Ammon's horn (tissue), 1 donor: ENCODE measurements around the gene TULP1.

ENCODE experiments used
- DNase-seq: peaks from one replicate; pipeline ENCODE4 v3.0.0-alpha.2; 2016; ENCODE audit warnings: low spot score

TULP1 gene

DNA sequence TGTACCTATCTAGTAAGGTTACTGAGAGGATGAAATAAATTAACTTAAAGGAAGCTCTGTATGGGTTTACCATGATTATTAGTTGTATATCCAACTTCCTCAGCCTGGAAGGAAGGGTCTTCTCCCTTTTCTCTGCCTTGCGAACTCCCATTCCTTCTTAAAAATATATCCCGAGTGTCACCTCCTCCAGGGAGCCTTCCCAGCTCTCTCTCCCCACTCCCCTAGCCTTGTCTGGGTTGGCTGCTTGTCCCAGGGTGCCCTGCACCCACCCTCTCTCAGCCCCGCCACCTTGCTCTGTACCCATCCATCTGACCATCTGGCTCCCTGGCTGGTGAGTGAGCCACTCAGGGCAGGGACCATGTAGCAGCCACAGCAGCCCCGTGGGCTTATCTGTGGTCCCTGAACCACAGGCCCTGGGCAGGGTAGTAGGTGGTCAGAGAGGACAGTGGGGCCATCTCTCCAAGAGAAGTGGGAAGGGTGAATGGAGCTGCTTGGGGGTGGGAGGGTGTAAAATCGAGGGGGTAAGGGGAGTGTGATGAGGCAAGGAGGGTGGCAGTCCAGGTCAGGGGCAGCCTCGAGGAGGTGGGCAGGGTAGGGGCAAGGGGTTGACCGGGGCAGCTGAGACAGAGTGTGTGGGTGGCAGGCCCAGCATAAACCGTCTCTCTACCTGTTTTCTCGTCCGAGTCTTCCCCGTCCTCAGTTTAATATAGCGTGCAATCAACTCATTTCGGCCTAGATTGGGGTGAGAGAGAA is 28.6 kb downstream of the TULP1 start:
- DNase-seq: no peak

DNA sequence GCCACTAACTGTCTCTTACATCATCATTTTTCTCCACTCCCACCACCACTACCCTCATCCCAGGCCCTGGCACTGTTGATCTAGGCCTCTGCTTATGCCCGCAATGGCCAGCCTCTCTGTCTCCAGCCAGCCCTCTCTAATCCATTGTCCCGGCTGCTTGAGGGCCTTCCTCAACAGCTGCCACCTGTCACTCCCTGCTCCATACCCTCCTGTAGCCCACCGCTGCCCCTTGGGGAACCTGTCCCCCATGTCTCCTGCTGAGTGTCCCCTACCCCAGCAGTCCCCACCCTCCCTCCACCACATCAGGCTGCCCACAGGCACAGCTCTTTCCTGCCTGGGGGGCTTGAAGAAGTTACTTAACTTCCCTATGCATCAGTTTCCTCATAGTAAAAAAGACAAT is 29.2 kb downstream of the TULP1 start:
- no peak for DNase-seq

DNA sequence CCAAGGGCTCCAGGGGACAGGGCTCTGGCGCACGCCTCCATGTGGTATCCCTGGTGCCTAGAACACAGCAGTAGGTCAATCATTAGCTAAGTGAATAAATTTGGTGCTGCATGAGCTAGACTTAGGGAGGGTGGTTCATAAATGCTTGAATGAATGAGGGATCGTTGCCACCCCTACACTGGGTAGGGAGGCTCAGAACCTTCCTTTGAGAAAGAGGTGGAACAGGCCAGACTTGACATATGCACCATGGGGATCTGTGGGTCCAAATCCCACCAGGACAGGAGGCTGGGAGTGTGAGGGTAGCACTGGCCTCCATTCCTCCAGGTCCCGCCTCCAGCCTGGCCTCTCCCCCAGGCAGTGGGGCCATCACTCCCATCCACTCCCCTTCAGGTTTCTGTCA is 29.6 kb downstream of the TULP1 start:
- no peak for DNase-seq

DNA sequence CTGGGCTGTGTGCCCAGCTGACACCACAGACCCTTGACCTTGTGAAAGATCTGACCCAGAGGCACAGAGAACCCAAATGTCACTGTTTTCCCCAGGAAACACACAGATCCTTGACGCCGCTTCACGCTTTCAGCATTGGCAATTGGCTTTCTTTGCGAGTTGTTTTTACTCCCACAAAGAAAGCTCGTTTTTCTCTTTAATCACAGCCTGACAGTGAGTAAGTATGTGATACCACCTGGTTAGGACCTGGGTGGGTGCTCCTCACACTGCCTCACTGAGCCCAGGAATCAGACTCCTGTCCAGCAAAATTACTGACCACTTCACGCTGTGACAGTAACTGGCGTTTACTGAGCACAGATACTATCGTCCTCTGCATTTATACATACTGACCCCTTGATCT is 31.5 kb downstream of the TULP1 start:
- no peak for DNase-seq

GRCh38 chr6:35480176-35480575 is 32.5 kb downstream of the TULP1 start:
- no peak for DNase-seq

- DNase-seq: no peak
Observed at GRCh38 chr6:35478259-35478658, 34.4 kb downstream of the TULP1 start.

- no peak for DNase-seq
Observed at GRCh38 chr6:35477551-35478179, 35.0 kb downstream of the TULP1 start.

DNA sequence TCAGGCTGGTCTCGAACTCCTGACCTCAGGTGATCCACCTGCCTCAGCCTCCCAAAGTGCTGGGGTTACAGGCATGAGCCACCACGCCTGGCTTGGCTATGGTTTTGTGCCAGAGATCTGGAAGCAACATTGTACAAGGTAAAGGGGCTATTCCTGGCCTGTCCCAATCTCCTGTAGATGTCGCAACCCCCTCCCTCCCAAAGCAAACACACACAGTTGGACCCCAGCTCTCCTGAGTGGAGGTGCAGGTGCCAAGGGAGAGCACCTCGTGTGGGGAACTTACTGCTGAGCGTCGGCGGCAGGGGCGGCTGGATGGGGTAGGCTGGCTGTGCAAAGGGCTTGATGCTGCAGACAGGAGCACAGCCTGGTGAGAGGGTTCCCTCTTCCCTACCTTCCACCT is 35.7 kb downstream of the TULP1 start:
- no peak for DNase-seq

- no peak for DNase-seq
Observed at GRCh38 chr6:35476004-35476403, 36.7 kb downstream of the TULP1 start.

- DNase-seq: no peak
Observed at GRCh38 chr6:35475573-35475972, 37.1 kb downstream of the TULP1 start.

DNA sequence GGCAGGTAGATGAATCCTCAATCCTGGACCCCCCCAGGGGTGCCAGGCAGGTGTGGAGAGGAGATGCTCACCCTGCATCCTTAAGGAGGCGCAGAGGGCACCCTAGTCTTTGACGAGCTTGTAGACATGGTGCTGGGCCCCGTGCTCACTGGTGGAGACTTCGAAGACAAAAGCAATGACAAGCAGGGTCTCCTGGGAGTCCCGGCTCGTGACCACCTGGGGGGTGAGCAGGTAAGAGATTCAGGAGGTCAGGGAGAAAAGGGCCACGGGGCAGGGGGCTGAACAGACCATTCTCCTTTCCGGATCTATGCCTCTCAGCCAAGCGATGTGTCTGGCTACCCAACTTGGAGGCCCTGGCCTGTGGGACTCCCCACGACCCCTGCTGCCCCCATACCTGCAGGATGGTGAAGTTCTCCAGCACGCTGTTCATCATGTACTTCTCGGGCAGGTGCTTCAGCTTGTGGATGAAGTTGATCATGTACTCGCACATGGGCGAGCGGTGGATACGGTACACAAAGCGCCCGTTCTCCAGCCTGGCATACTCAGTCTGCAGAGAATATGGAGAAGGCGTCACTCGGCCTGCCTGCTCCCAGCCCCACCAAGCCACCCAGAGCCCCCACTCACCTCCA is 37.6 kb downstream of the TULP1 start:
- no peak for DNase-seq

DNA sequence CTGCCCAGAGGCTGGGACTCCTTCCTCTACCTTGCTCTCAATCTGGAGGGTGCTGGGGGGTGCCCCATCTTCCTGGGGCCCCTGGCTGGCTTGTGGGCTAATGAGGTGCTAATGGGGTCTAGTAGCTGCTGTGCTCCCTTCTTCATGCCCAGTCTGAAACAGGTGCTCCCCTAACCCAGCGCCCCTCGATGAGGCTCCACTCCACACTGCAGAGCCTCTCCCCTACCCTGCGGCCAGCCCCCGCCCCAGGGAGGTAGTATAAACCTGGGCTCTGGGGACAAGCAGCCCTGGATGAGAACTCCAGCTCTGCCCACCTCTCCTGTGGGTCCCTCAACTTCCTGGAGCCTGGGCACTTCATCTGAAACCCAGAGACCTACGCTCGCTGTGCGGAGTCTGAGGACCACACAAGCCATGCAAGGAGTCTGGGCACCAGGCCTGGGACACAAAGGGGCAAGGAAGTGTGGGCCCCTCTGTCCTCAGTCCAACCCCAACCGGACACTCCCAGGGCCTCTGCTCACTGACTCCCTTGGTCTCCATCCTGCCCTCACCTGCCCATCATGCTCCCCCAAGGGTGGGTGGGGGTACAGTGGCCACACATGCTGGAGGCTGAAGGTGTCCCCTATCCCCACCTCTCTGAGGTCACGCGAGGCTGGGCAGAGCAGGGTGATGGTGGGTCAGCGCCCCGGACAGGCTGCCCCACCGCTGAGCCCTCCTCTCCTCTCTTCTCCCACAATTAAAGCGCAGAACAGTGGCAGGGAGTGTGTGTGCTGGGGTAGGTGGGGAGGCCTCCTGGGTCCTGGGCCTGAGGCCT is 38.4 kb downstream of the TULP1 start:
- no peak for DNase-seq

DNA sequence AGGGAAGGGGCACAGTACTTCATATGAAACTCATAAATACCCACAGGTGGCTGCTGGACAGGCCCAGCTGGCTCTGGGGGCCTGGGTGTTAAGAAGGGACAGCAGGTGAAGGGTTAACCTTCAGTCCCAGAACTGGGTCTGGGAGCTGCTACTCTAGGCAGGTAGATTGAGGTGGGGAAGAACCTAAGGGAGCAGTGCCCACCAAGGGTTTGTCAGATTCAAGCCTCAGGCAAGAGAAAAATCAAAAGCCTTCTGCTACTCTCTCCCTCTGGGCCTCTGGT is 38.9 kb downstream of the TULP1 start:
- no peak for DNase-seq

DNA sequence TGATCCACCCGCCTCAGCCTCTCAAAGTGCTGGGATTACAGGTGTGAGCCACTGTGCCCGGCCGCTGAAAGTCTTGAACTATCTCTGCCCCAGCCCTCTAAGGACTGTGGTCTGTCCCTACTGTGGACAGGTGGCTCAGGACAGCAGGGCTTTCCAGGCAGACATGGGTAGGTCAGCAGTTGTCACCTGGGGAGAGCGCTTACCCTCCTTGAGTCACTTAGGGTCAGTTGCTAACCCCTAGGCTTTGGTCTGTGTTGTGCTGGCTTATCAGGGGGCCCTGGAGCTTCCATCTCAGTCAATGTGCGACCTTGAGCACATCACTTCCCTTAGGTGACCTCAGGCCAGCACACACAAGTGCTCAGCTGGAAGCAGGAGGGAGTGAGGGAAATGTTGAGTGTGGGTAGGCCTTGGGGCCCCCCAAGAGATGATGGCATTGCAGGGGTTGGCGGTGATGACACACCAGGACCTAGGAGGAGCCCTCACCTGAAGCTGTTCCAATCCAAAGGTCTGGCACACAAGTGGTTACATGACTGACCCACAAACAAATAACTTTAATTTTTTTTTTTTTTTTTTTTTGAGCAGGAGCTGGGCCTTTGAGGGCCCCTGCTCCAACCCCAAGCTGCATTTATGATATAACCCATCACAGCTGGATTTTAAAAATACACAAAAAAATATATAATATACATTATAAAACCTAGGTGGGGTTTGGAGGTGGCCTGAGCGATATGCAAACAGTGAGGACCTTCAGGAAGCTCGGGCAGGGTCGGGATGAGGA is 39.4 kb downstream of the TULP1 start:
- DNase-seq: no peak

- no peak for DNase-seq
Observed at GRCh38 chr6:35471836-35472345, 40.8 kb downstream of the TULP1 start.

GRCh38 chr6:35470663-35471120 is 42.0 kb downstream of the TULP1 start:
- DNase-seq: no peak

DNA sequence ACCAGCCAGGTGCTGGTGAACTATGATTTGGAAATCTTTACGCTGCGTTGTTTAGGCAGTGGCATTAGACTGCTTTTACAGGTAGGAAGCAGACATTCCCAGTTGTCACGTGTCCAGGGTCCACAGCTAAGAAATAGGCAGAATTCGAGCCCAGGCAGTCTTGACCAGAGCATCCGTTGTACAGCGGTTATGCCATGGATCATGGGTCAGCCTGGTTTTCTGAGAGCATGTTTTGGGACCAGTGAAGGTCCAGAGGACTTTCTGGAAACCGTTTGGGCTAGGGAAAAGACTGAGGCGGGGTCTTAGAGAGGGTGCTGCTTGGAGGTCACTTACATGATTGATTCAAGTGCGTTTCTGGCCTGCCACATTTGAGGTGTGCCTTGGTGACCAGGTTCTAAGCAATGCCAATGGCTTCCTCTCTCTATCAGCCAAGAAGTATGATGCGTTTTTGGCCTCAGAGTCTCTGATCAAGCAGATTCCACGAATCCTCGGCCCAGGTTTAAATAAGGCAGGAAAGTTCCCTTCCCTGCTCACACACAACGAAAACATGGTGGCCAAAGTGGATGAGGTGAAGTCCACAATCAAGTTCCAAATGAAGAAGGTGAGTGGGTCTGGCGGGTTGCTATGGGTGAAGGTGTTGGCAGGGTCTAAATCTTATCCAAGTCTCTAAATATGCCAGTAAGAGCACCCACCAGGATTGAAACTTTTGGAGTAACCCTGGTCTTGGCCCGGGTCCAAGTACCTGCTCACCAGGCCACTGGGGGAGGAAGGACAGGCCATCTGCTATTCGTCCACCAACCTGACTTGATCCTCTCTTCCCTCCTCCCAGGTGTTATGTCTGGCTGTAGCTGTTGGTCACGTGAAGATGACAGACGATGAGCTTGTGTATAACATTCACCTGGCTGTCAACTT is 42.7 kb downstream of the TULP1 start:
- DNase-seq: no peak

GRCh38 chr6:35468980-35469750 is 43.5 kb downstream of the TULP1 start:
- no peak for DNase-seq

- peak; percentile 98 for DNase-seq
Observed at GRCh38 chr6:35468181-35468979, 44.3 kb downstream of the TULP1 start, which contains the start of gene RPL10A. Gene RPL10A (plus strand): TSS chr6:35468401. CDS start chr6:35468435, 34 bp downstream.
